IMR-90 (cell line): ENCODE results near the gene LARP1. TPM values are rescaled to one million over a fixed set of nuclear protein-coding genes. Genes with fewer than 3 reads are reported as not detected.

Experiments
- ATAC-seq: fragments of 200-7000 bp; cut with Tn5 transposase; 2 replicates; pipeline ENCODE4 v1.9.1; 2020; ENCODE audit warnings: low read depth, mild to moderate bottlenecking, moderate library complexity
- BruUV-seq: library from RNA; stranded (reverse); fragments of 400-500 nt; replicated peaks from 2 replicates; lab custom pipeline; 2021; lab: Mats Ljungman, UMichigan
- CTCF ChIA-PET: fragments of 300-600 bp; formaldehyde crosslinking; extraction: SDS; loops from one replicate; lab custom pipeline; 2021; ENCODE audit warnings: antibody characterized with exemption; lab: Yijun Ruan, JAX
- POLR2A ChIA-PET: fragments of 300-600 bp; sonication (Branson Sonifier 250); formaldehyde crosslinking; loops from one replicate; lab custom pipeline; 2022; ENCODE audit warnings: antibody characterized with exemption; ENCODE audit not compliant: unreplicated experiment; lab: Charles Lee
- DNase-seq: peaks from one replicate; pipeline ENCODE4 v3.0.0; 2013
- H2AFZ ChIP-seq: replicated peaks from 2 replicates; pipeline ENCODE3; 2013; ENCODE audit warnings: low read length, mild to moderate bottlenecking; ENCODE audit not compliant: poor library complexity
- H2AK5ac ChIP-seq: 2 replicates; pipeline ENCODE4 v1.6.1; 2013; ENCODE audit warnings: low read depth, low read length, inconsistent platforms
- H2AK9ac ChIP-seq: replicated peaks from 2 replicates; pipeline ENCODE3; 2013; ENCODE audit warnings: mild to moderate bottlenecking, low read depth, low read length, moderate library complexity; ENCODE audit not compliant: poor library complexity
- H2BK120ac ChIP-seq: 2 replicates; pipeline ENCODE4 v1.6.1; 2013; ENCODE audit warnings: low read depth, low read length, inconsistent platforms
- H2BK15ac ChIP-seq: 3 replicates; pipeline ENCODE4 v1.6.1; 2013; ENCODE audit warnings: low read depth, low read length, inconsistent platforms
- H2BK20ac ChIP-seq: 2 replicates; pipeline ENCODE4 v1.6.1; 2013; ENCODE audit warnings: low read depth, mild to moderate bottlenecking, inconsistent platforms, low read length, moderate library complexity
- H2BK5ac ChIP-seq: 2 replicates; pipeline ENCODE4 v1.6.1; 2013; ENCODE audit warnings: mild to moderate bottlenecking, low read depth, low read length, inconsistent platforms; ENCODE audit not compliant: poor library complexity, severe bottlenecking
- H3K14ac ChIP-seq: replicated peaks from 2 replicates; pipeline ENCODE4 v1.6.1; 2013; ENCODE audit warnings: low read depth, low read length, inconsistent platforms
- H3K18ac ChIP-seq: 2 replicates; pipeline ENCODE4 v1.6.1; 2013; ENCODE audit warnings: low read depth, low read length, control low read depth
- H3K23ac ChIP-seq: 2 replicates; pipeline ENCODE4 v1.6.1; 2013; ENCODE audit warnings: low read depth, low read length, inconsistent platforms
- H3K27ac ChIP-seq: 2 replicates; pipeline ENCODE4 v1.5.1; 2013; ENCODE audit warnings: mild to moderate bottlenecking, control low read depth, low read length; ENCODE audit not compliant: insufficient read depth
- H3K27me3 ChIP-seq: 2 replicates; pipeline ENCODE4 v1.6.1; 2013; ENCODE audit warnings: low read length; ENCODE audit not compliant: control insufficient read depth, insufficient read depth
- H3K36me3 ChIP-seq: 2 replicates; pipeline ENCODE4 v1.6.1; 2013; ENCODE audit warnings: low read length, mixed read lengths; ENCODE audit not compliant: control insufficient read depth, insufficient read depth
- H3K4ac ChIP-seq: 2 replicates; pipeline ENCODE4 v1.6.1; 2013; ENCODE audit warnings: low read depth, low read length, inconsistent platforms
- H3K4me1 ChIP-seq: 2 replicates; pipeline ENCODE4 v1.6.1; 2013; ENCODE audit warnings: low read length, mixed read lengths; ENCODE audit not compliant: control insufficient read depth, insufficient read depth
- H3K4me2 ChIP-seq: 2 replicates; pipeline ENCODE4 v1.6.1; 2013; ENCODE audit warnings: low read depth, mild to moderate bottlenecking, control low read depth, low read length, moderate library complexity
- H3K4me3 ChIP-seq: 2 replicates; pipeline ENCODE4 v1.5.1; 2013; ENCODE audit warnings: low read depth, mild to moderate bottlenecking, control low read depth, low read length, moderate library complexity; ENCODE audit not compliant: insufficient read depth
- H3K56ac ChIP-seq: 2 replicates; pipeline ENCODE4 v1.6.1; 2013; ENCODE audit warnings: low read length, inconsistent platforms; ENCODE audit not compliant: insufficient read depth; ENCODE audit errors: extremely low read depth
- H3K79me1 ChIP-seq, 2 experiments: 2 replicates each; pipeline ENCODE4 v1.6.1; 2013; ENCODE audit warnings: low read length in 2 of 2, inconsistent platforms in 1 of 2, low read depth in 1 of 2
- H3K9ac ChIP-seq: 2 replicates; pipeline ENCODE4 v1.6.1; 2013; ENCODE audit warnings: low read depth, low read length, control low read depth
- H3K9me1 ChIP-seq: 2 replicates; pipeline ENCODE4 v1.6.1; 2013; ENCODE audit warnings: low read length, inconsistent platforms; ENCODE audit not compliant: insufficient read depth
- H3K9me3 ChIP-seq: 2 replicates; pipeline ENCODE4 v1.6.1; 2013; ENCODE audit warnings: low read length; ENCODE audit not compliant: control insufficient read depth, insufficient read depth
- H4K20me1 ChIP-seq: 2 replicates; pipeline ENCODE4 v1.6.1; 2013; ENCODE audit warnings: low read length, inconsistent platforms; ENCODE audit not compliant: insufficient read depth
- H4K5ac ChIP-seq: 2 replicates; pipeline ENCODE4 v1.6.1; 2013; ENCODE audit warnings: mild to moderate bottlenecking, low read depth, low read length, control low read depth
- H4K8ac ChIP-seq, 2 experiments: 2 replicates each; pipeline ENCODE4 v1.6.1; 2013; ENCODE audit warnings: low read depth in 2 of 2, low read length in 2 of 2, control low read depth in 1 of 2, inconsistent platforms in 1 of 2
- H4K91ac ChIP-seq: 2 replicates; pipeline ENCODE4 v1.6.1; 2013; ENCODE audit warnings: low read depth, low read length, inconsistent platforms; ENCODE audit not compliant: insufficient read depth
- BHLHE40 ChIP-seq: fragments of 150-350 bp; IDR thresholded peaks from 2 replicates; pipeline ENCODE4 v1.6.1; 2016; ENCODE audit warnings: mild to moderate bottlenecking, low read depth, low read length
- CEBPB ChIP-seq: IDR thresholded peaks from 2 replicates; pipeline ENCODE4 v1.6.1; 2012; ENCODE audit warnings: low read depth, low read length, improper control_type of control experiment
- CHD1 ChIP-seq: IDR thresholded peaks from 2 replicates; pipeline ENCODE4 v1.6.1; 2012; ENCODE audit warnings: low read depth, low read length, improper control_type of control experiment
- ELK1 ChIP-seq: fragments of 150-350 bp; IDR thresholded peaks from 2 replicates; pipeline ENCODE4 v1.6.1; 2016; ENCODE audit warnings: low read depth, mild to moderate bottlenecking, low read length, moderate library complexity, borderline replicate concordance
- FOS ChIP-seq: fragments of 150-350 bp; IDR thresholded peaks from 2 replicates; pipeline ENCODE4 v1.6.1; 2016; ENCODE audit warnings: low read depth, low read length
- MAFK ChIP-seq: IDR thresholded peaks from 2 replicates; pipeline ENCODE4 v1.6.1; 2012; ENCODE audit warnings: low read depth, low read length, improper control_type of control experiment
- MAZ ChIP-seq: IDR thresholded peaks from 2 replicates; pipeline ENCODE4 v1.6.1; 2012; ENCODE audit warnings: low read depth, mild to moderate bottlenecking, low read length, improper control_type of control experiment, moderate library complexity, borderline replicate concordance
- NFE2L2 ChIP-seq: fragments of 150-350 bp; IDR thresholded peaks from 2 replicates; pipeline ENCODE4 v1.6.1; 2016; ENCODE audit warnings: low read depth, mild to moderate bottlenecking, low read length
- POLR2A ChIP-seq: IDR thresholded peaks from 2 replicates; pipeline ENCODE4 v1.6.1; 2012; ENCODE audit warnings: mild to moderate bottlenecking, low read depth, low read length
- RAD21 ChIP-seq: IDR thresholded peaks from 2 replicates; pipeline ENCODE4 v1.6.1; 2012; ENCODE audit warnings: low read length, improper control_type of control experiment
- RCOR1 ChIP-seq: IDR thresholded peaks from 2 replicates; pipeline ENCODE4 v1.6.1; 2012; ENCODE audit warnings: mild to moderate bottlenecking, low read length, improper control_type of control experiment; ENCODE audit not compliant: insufficient replicate concordance
- SMC3 ChIP-seq: fragments of 150-350 bp; IDR thresholded peaks from 2 replicates; pipeline ENCODE4 v1.6.1; 2016; ENCODE audit warnings: low read depth, mild to moderate bottlenecking, antibody characterized with exemption, low read length, moderate library complexity
- USF2 ChIP-seq: fragments of 150-350 bp; IDR thresholded peaks from 2 replicates; pipeline ENCODE4 v1.6.1; 2017; ENCODE audit warnings: mild to moderate bottlenecking, antibody characterized with exemption, low read length, low read depth
- WGBS, 2 experiments: methylation state at CpG; one replicate each; pipeline versions ENCODE4 v1.1.5 to v1.1.7; 2013; ENCODE audit warnings: missing lambda C conversion rate in 2 of 2; ENCODE audit not compliant: insufficient read length in 1 of 2; ENCODE audit errors: extremely low coverage in 2 of 2; 5-methylcytosine and 5-hydroxymethylcytosine counted together
- dilution Hi-C: fragments of 300-500 bp; cut with HindIII; formaldehyde crosslinking; loops from one replicate; pipeline ENCODE4 v1.14.3; 2018; ENCODE audit warnings: low sequenced_read_pairs; ENCODE audit not compliant: unreplicated experiment
- in situ Hi-C: fragments of 300-500 bp; cut with MboI; formaldehyde crosslinking; loops from 3 replicates; pipeline ENCODE4 v1.14.3; 2019; ENCODE audit warnings: low sequenced_read_pairs, inconsistent platforms, mixed read lengths
- intact Hi-C: fragments of 100-400 bp; cut with micrococcal nuclease; formaldehyde crosslinking; loops from 2 replicates; pipeline ENCODE4 v1.10.0; 2022
- polyA plus RNA-seq, 3 experiments: library from polyadenylated mRNA; depleted of rRNA; stranded (reverse); fragments of >200 nt; gene quantifications; 2 replicates each; pipeline ENCODE4 v1.2.3, GENCODE V29; 2012; ENCODE audit warnings: low replicate concordance in 1 of 3
- total RNA-seq: library from RNA; depleted of rRNA; stranded (reverse); fragments of >200 nt; gene quantifications from 2 replicates; pipeline ENCODE4 v1.2.3, GENCODE V29; 2012
- TF ChIP-seq, protein P1 (sequence below): conservative IDR thresholded peaks from 2 replicates; pipeline ENCODE4 v1.5.1; 2012; ENCODE audit warnings: mild to moderate bottlenecking, low read depth, low read length, improper control_type of control experiment

LARP1 gene
- total and polyA plus RNA-seq, 2 of the 4 experiments (the other 2 are of a cell fraction) = 47.3 to 77.4 TPM

DNA sequence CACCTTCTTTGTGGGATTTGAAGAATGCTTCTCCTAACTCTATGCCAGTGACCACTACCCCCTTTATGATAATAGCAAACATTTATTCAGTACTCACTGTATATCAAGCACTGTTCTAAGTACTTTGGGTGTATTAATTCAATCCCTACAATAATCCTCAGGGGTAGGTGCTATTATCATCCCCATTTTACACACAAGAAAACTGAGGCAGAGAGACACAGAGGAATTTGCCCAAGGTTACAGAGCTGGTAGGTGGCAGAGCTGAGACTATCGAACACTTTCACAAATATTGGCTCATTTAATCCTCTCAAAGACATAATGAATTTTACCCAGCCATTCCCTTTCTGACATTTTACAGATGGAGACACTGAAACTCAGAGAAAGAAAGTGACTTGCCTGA, 9.8 kb upstream of the LARP1 start:
- H3K9me1 ChIP-seq = peaks cover 3% of the 10 kb centered on the region; the same call in 1 of the 2 replicates
- H3K18ac ChIP-seq = no peak overlapping the region
- no TSS peak for BruUV-seq
- H2BK120ac ChIP-seq = no peak overlapping the region
- H3K4me3 ChIP-seq = no peak overlapping the region
- H2BK15ac ChIP-seq = no peak overlapping the region
- no peak overlapping the region for H3K56ac ChIP-seq
- H2AFZ ChIP-seq = no peak overlapping the region
- dilution Hi-C loops (no loop called here), intact Hi-C loops (no loop called here), in situ Hi-C loops (no loop called here)
- no peak overlapping the region for H3K4ac ChIP-seq
- H4K5ac ChIP-seq = no peak overlapping the region
- no peak overlapping the region for H2BK20ac ChIP-seq
- peaks cover 7% of the 10 kb centered on the region; the same call in 1 of the 2 replicates for H3K4me1 ChIP-seq
- CTCF ChIA-PET = no interaction called here
- no peak overlapping the region for H2BK5ac ChIP-seq
- DNase-seq (no peak), ATAC-seq (no peak)
- H3K9ac ChIP-seq = no peak overlapping the region
- H4K8ac ChIP-seq = no peak overlapping the region
- no peak overlapping the region for H3K27ac ChIP-seq
- no peaks in the 10 kb centered on the region for H3K9me3 ChIP-seq
- no peaks in the 10 kb centered on the region for H3K36me3 ChIP-seq
- H3K79me1 ChIP-seq = no peaks in the 10 kb centered on the region
- TF ChIP-seq CEBPB = no peak
- no peak for TF ChIP-seq USF2
- no peak for TF ChIP-seq FOS
- no peak for TF ChIP-seq POLR2A
- no peak for TF ChIP-seq MAZ
- TF ChIP-seq ELK1 = no peak
- TF ChIP-seq CHD1 = no peak
- no peak for TF ChIP-seq BHLHE40
- no peak for TF ChIP-seq RAD21
- no peak for TF ChIP-seq SMC3
- TF ChIP-seq, protein P1, sequence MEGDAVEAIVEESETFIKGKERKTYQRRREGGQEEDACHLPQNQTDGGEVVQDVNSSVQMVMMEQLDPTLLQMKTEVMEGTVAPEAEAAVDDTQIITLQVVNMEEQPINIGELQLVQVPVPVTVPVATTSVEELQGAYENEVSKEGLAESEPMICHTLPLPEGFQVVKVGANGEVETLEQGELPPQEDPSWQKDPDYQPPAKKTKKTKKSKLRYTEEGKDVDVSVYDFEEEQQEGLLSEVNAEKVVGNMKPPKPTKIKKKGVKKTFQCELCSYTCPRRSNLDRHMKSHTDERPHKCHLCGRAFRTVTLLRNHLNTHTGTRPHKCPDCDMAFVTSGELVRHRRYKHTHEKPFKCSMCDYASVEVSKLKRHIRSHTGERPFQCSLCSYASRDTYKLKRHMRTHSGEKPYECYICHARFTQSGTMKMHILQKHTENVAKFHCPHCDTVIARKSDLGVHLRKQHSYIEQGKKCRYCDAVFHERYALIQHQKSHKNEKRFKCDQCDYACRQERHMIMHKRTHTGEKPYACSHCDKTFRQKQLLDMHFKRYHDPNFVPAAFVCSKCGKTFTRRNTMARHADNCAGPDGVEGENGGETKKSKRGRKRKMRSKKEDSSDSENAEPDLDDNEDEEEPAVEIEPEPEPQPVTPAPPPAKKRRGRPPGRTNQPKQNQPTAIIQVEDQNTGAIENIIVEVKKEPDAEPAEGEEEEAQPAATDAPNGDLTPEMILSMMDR = no peak
- TF ChIP-seq NFE2L2 = no peak
- no peak for TF ChIP-seq MAFK
- TF ChIP-seq RCOR1 = no peak
- no peak overlapping the region for H3K14ac ChIP-seq
- WGBS, 2 experiments = no CpG with 5 or more reads among the region's 1 CpG
- POLR2A ChIA-PET = no interaction called here
- H3K23ac ChIP-seq = no peak overlapping the region
- H3K27me3 ChIP-seq = no peaks in the 10 kb centered on the region
- no peak overlapping the region for H2AK5ac ChIP-seq
- no peak overlapping the region for H2AK9ac ChIP-seq
- no peaks in the 10 kb centered on the region for H4K20me1 ChIP-seq
- no peak overlapping the region for H3K4me2 ChIP-seq
- H4K91ac ChIP-seq = no peak overlapping the region
